H9 (cell line): ENCODE measurements around the gene NUP210. TPM values are rescaled to one million over a fixed set of nuclear protein-coding genes. Genes with fewer than 3 reads are reported as not detected.

Experiments
- DNase-seq: peaks from one replicate; pipeline ENCODE4 v3.0.0-alpha.2; 2017
- H2AFZ ChIP-seq: one replicate; pipeline ENCODE4 v1.6.1; 2013; ENCODE audit warnings: mild to moderate bottlenecking, low read length, control low read depth, moderate library complexity
- H2AK5ac ChIP-seq: 2 replicates; pipeline ENCODE4 v1.6.1; 2013; ENCODE audit warnings: low read length, control low read depth, mixed read lengths; ENCODE audit not compliant: insufficient read length
- H2BK120ac ChIP-seq: one replicate; pipeline ENCODE4 v1.6.1; 2013; ENCODE audit warnings: low read depth, mild to moderate bottlenecking, low read length, control low read depth, inconsistent platforms; ENCODE audit not compliant: poor library complexity, severe bottlenecking
- H2BK12ac ChIP-seq: 2 replicates; pipeline ENCODE4 v1.6.1; 2013; ENCODE audit warnings: low read length, control low read depth, mixed read lengths, low read depth; ENCODE audit not compliant: insufficient read length
- H2BK15ac ChIP-seq: 2 replicates; pipeline ENCODE4 v1.6.1; 2013; ENCODE audit warnings: low read depth, low read length, control low read depth
- H2BK20ac ChIP-seq: one replicate; pipeline ENCODE4 v1.6.1; 2013; ENCODE audit warnings: low read depth, mild to moderate bottlenecking, low read length, control low read depth, inconsistent platforms; ENCODE audit not compliant: poor library complexity, severe bottlenecking
- H2BK5ac ChIP-seq: 2 replicates; pipeline ENCODE4 v1.6.1; 2013; ENCODE audit warnings: low read length, control low read depth, mixed read lengths; ENCODE audit not compliant: insufficient read length
- H3K14ac ChIP-seq: 2 replicates; pipeline ENCODE4 v1.6.1; 2013; ENCODE audit warnings: low read length, control low read depth; ENCODE audit not compliant: insufficient read depth
- H3K18ac ChIP-seq: 2 replicates; pipeline ENCODE4 v1.6.1; 2013; ENCODE audit warnings: low read depth, mild to moderate bottlenecking, mixed read lengths, low read length, control low read depth; ENCODE audit not compliant: insufficient read length
- H3K23ac ChIP-seq: 2 replicates; pipeline ENCODE4 v1.6.1; 2013; ENCODE audit warnings: low read length, control low read depth, mixed read lengths, low read depth; ENCODE audit not compliant: insufficient read length
- H3K23me2 ChIP-seq: 2 replicates; pipeline ENCODE4 v1.6.1; 2013; ENCODE audit warnings: low read depth, mild to moderate bottlenecking, mixed read lengths, low read length, control low read depth; ENCODE audit not compliant: insufficient read length, poor library complexity, severe bottlenecking
- H3K27ac ChIP-seq: 2 replicates; pipeline ENCODE4 v1.5.1; 2013; ENCODE audit warnings: low read length, control low read depth, mixed read lengths, low read depth; ENCODE audit not compliant: insufficient read length
- H3K27me3 ChIP-seq: 2 replicates; pipeline ENCODE4 v1.6.1; 2013; ENCODE audit warnings: low read length, control low read depth, inconsistent platforms; ENCODE audit not compliant: insufficient read depth
- H3K4ac ChIP-seq: 2 replicates; pipeline ENCODE4 v1.6.1; 2013; ENCODE audit warnings: low read depth, mild to moderate bottlenecking, control low read depth, inconsistent platforms, low read length, moderate library complexity
- H3K4me1 ChIP-seq: 2 replicates; pipeline ENCODE4 v1.6.1; 2013; ENCODE audit warnings: low read length, control low read depth, inconsistent platforms; ENCODE audit not compliant: insufficient read depth
- H3K4me2 ChIP-seq: 2 replicates; pipeline ENCODE4 v1.6.1; 2013; ENCODE audit warnings: low read length, control low read depth, mixed read lengths; ENCODE audit not compliant: insufficient read length, insufficient read depth
- H3K56ac ChIP-seq: 2 replicates; pipeline ENCODE4 v1.6.1; 2013; ENCODE audit warnings: low read depth, mild to moderate bottlenecking, mixed read lengths, low read length, control low read depth; ENCODE audit not compliant: insufficient read length
- H3K79me1 ChIP-seq: 2 replicates; pipeline ENCODE4 v1.6.1; 2013; ENCODE audit warnings: low read depth, mild to moderate bottlenecking, moderate library complexity, low read length, control low read depth, inconsistent platforms; ENCODE audit not compliant: insufficient read depth, poor library complexity, severe bottlenecking
- H3K79me2 ChIP-seq: 2 replicates; pipeline ENCODE4 v1.6.1; 2013; ENCODE audit warnings: low read length, control low read depth, inconsistent platforms; ENCODE audit not compliant: insufficient read depth
- H3K9ac ChIP-seq: 2 replicates; pipeline ENCODE4 v1.6.1; 2013; ENCODE audit warnings: low read length, control low read depth, mixed read lengths; ENCODE audit not compliant: insufficient read length; ENCODE audit errors: extremely low read depth
- H3K9me3 ChIP-seq: one replicate; pipeline ENCODE4 v1.6.1; 2013; ENCODE audit warnings: low read depth, low read length, inconsistent platforms; ENCODE audit not compliant: control insufficient read depth
- H3T11ph ChIP-seq: one replicate; pipeline ENCODE4 v1.6.1; 2013; ENCODE audit warnings: mild to moderate bottlenecking, low read length, control low read depth, inconsistent platforms
- H4K20me1 ChIP-seq: one replicate; pipeline ENCODE4 v1.6.1; 2013; ENCODE audit not compliant: control insufficient read depth, insufficient read length, insufficient read depth
- H4K5ac ChIP-seq: 2 replicates; pipeline ENCODE4 v1.6.1; 2013; ENCODE audit warnings: low read depth, mild to moderate bottlenecking, mixed read lengths, low read length, control low read depth; ENCODE audit not compliant: insufficient read length
- H4K8ac ChIP-seq: replicated peaks from 2 replicates; pipeline ENCODE4 v1.6.1; 2013; ENCODE audit warnings: low read length, control low read depth, mixed read lengths, low read depth; ENCODE audit not compliant: insufficient read length
- H4K91ac ChIP-seq: 2 replicates; pipeline ENCODE4 v1.6.1; 2013; ENCODE audit warnings: low read depth, mild to moderate bottlenecking, moderate library complexity, mixed read lengths, low read length, control low read depth; ENCODE audit not compliant: insufficient read length
- H3K27ac Mint-ChIP-seq, 3 experiments: 2 replicates in 2 of 3; 3 replicates in 1 of 3; pipeline ENCODE4 v1.8.0; 2020 to 2021; ENCODE audit warnings: mixed read lengths in 3 of 3, mild to moderate bottlenecking in 1 of 3, moderate library complexity in 1 of 3
- H3K27me3 Mint-ChIP-seq: 2 replicates; pipeline ENCODE4 v1.8.0; 2021; ENCODE audit warnings: low read depth, mild to moderate bottlenecking, moderate library complexity, mixed read lengths
- H3K36me3 Mint-ChIP-seq, 3 experiments: 2 replicates in 2 of 3; 3 replicates in 1 of 3; pipeline ENCODE4 v1.8.0; 2020 to 2021; ENCODE audit warnings: low read depth in 3 of 3, mixed read lengths in 3 of 3; ENCODE audit not compliant: insufficient read depth in 1 of 3
- H3K4me1 Mint-ChIP-seq, 2 experiments: 2 replicates each; pipeline ENCODE4 v1.8.0; 2020; ENCODE audit warnings: mixed read lengths in 2 of 2
- H3K4me3 Mint-ChIP-seq, 2 experiments: 2 replicates in 1 of 2; 3 replicates in 1 of 2; pipeline ENCODE4 v1.8.0; 2020 to 2021; ENCODE audit warnings: mild to moderate bottlenecking in 2 of 2, mixed read lengths in 2 of 2, moderate library complexity in 1 of 2
- H3K9me3 Mint-ChIP-seq, 2 experiments: 2 replicates in 1 of 2; 3 replicates in 1 of 2; pipeline ENCODE4 v1.8.0; 2020; ENCODE audit warnings: mild to moderate bottlenecking in 2 of 2, mixed read lengths in 2 of 2, moderate library complexity in 1 of 2
- CTCF ChIP-seq: fragments of 200-600 bp; sonication (generic); conservative IDR thresholded peaks from 3 replicates; pipeline ENCODE4 v1.8.0; 2021; ENCODE audit warnings: antibody characterized with exemption, mild to moderate bottlenecking
- WGBS: extraction: QIAGEN DNeasy Blood & Tissue Kit; methylation state at CpG from one replicate; pipeline ENCODE4 v1.1.7; 2013; ENCODE audit warnings: missing lambda C conversion rate, low lambda C conversion rate, mixed read lengths; ENCODE audit not compliant: insufficient read length; ENCODE audit errors: extremely low coverage; 5-methylcytosine and 5-hydroxymethylcytosine counted together
- total RNA-seq: library from RNA; stranded (reverse); gene quantifications from 2 replicates; pipeline ENCODE4 v1.2.1, GENCODE V29; 2021

Gene NUP210
- total RNA-seq, 1 experiment from 2014 or later: 48.8 TPM

GRCh38 chr3:13289771-13290285 lies 130.3 kb downstream of the NUP210 start:
- Histone ChIP-seq H3K23me2 (no peaks in the 10 kb centered on the region), H2BK5ac (no peak overlapping the region), H4K5ac (no peak overlapping the region), H3K18ac (no peak overlapping the region), H3K27ac (no peak overlapping the region), H4K20me1 (no peaks in the 10 kb centered on the region), H3K14ac (peak overlapping the region; percentile 47; the same call in 1 of the 2 replicates), H4K8ac (no peak overlapping the region), H3K27me3 (no peaks in the 10 kb centered on the region), H3K4ac (no peak overlapping the region), H2BK15ac (no peak overlapping the region), H3T11ph (no peak overlapping the region), H3K79me2 (no peaks in the 10 kb centered on the region), H4K91ac (no peak overlapping the region), H3K9me3 (no peaks in the 10 kb centered on the region), H2BK12ac (no peak overlapping the region), H3K56ac (no peak overlapping the region), H3K9ac (no peak overlapping the region), H3K4me1 (peaks cover 5% of the 10 kb centered on the region; the same call in 1 of the 2 replicates), H3K79me1 (no peaks in the 10 kb centered on the region), H2BK120ac (no peak overlapping the region), H3K4me2 (no peak overlapping the region), H3K23ac (no peak overlapping the region), H2AFZ (no peak overlapping the region), H2AK5ac (no peak overlapping the region), H2BK20ac (no peak overlapping the region)
- peaks cover 0 to under 1% (median 0%) of the 10 kb centered on the region in 3 experiments; a peak in 2 of 7 replicates for H3K36me3 Mint-ChIP-seq
- H3K9me3 Mint-ChIP-seq: peaks cover 5 to 6% of the 10 kb centered on the region in 2 experiments
- no peak overlapping the region for H3K4me3 Mint-ChIP-seq
- H3K27ac Mint-ChIP-seq: no peak overlapping the region; a peak in 1 of 7 replicates
- WGBS: no CpG with 5 or more reads among the region's 9 CpGs
- no peak for TF ChIP-seq CTCF
- H3K27me3 Mint-ChIP-seq: peaks cover 11% of the 10 kb centered on the region
- H3K4me1 Mint-ChIP-seq: peaks cover 10 to 11% of the 10 kb centered on the region in 2 experiments
- DNase-seq: no peak
